SK-N-SH (cell line): Measurements from ENCODE around the gene KRT36. TPM values are rescaled to one million over a fixed set of nuclear protein-coding genes. Genes with fewer than 3 reads are reported as not detected.
A peak's percentile ranks its signal among the peaks of the same experiment; 100 is the strongest.

Experiments used
- CTCF ChIA-PET: fragments of 300-600, 350-600 bp; formaldehyde crosslinking; extraction: SDS; loops from one replicate; lab custom pipeline; 2021; lab: Yijun Ruan, JAX
- POLR2A ChIA-PET: fragments of 350-600 bp; sonication (Branson Sonifier 250); formaldehyde crosslinking; extraction: SDS; loops from one replicate; lab custom pipeline; 2020; ENCODE audit warnings: antibody characterized with exemption, inconsistent platforms; lab: Yijun Ruan, JAX
- DNase-seq: peaks from one replicate; pipeline ENCODE4 v3.0.0; 2012
- H2AFZ ChIP-seq: fragments of 200-600 bp; sonication (generic); 2 replicates; pipeline ENCODE4 v1.8.1; 2016; ENCODE audit warnings: antibody characterized with exemption, mild to moderate bottlenecking, low read depth
- H3F3A ChIP-seq: fragments of 200-600 bp; sonication (generic); replicated peaks from 2 replicates; pipeline ENCODE3; 2016; ENCODE audit warnings: antibody characterized with exemption, mild to moderate bottlenecking; ENCODE audit not compliant: insufficient read depth
- H3K27ac ChIP-seq, 2 experiments: fragments of 200-500 bp in 1 of 2; fragments of 200-600 bp in 1 of 2; sonication (Bioruptor generic) in 1 of 2; sonication (generic), shearing (Covaris generic) in 1 of 2; 2 replicates each; pipeline versions ENCODE4 v1.5.1 to v1.6.1; 2014 to 2016; ENCODE audit warnings: low read depth in 2 of 2, inconsistent platforms in 1 of 2, low read length in 1 of 2, mild to moderate bottlenecking in 1 of 2, mixed read lengths in 1 of 2
- H3K27me3 ChIP-seq: fragments of 200-600 bp; sonication (generic), shearing (Covaris generic); 2 replicates; pipeline ENCODE4 v1.6.1; 2016; ENCODE audit warnings: mixed run types; ENCODE audit not compliant: insufficient read depth
- H3K36me3 ChIP-seq, 2 experiments: fragments of 200-500 bp in 1 of 2; fragments of 200-600 bp in 1 of 2; sonication (Bioruptor generic) in 1 of 2; sonication (generic) in 1 of 2; replicated peaks in 1 of 2; 2 replicates each; pipeline versions ENCODE3 to v1.5.1; 2014 to 2016; ENCODE audit warnings: low read length in 1 of 2, mild to moderate bottlenecking in 1 of 2; ENCODE audit not compliant: insufficient read depth in 2 of 2, control insufficient read depth in 1 of 2
- H3K4me1 ChIP-seq, 2 experiments: fragments of 200-500 bp in 1 of 2; fragments of 200-600 bp in 1 of 2; sonication (Bioruptor generic) in 1 of 2; sonication (generic), shearing (Covaris generic) in 1 of 2; 2 replicates each; pipeline versions ENCODE4 v1.5.1 to v1.6.1; 2014 to 2016; ENCODE audit warnings: low read depth in 1 of 2, low read length in 1 of 2, mixed run types in 1 of 2; ENCODE audit not compliant: insufficient read depth in 2 of 2, control insufficient read depth in 1 of 2
- H3K4me2 ChIP-seq: fragments of 200-600 bp; sonication (generic), shearing (Covaris generic); 2 replicates; pipeline ENCODE4 v1.6.1; 2017; ENCODE audit warnings: mixed run types
- H3K4me3 ChIP-seq, 2 experiments: fragments of 200-500 bp in 1 of 2; fragments of 200-600 bp in 1 of 2; sonication (Bioruptor generic) in 1 of 2; sonication (generic), shearing (Covaris generic) in 1 of 2; 2 replicates each; pipeline versions ENCODE4 v1.5.1 to v1.8.1; 2014 to 2016; ENCODE audit warnings: low read depth in 2 of 2, inconsistent platforms in 1 of 2, low read length in 1 of 2, mild to moderate bottlenecking in 1 of 2, mixed read lengths in 1 of 2, moderate library complexity in 1 of 2
- H3K79me2 ChIP-seq: fragments of 200-600 bp; sonication (generic); 2 replicates; pipeline ENCODE4 v1.8.1; 2017; ENCODE audit warnings: mild to moderate bottlenecking; ENCODE audit not compliant: insufficient read depth
- H3K9ac ChIP-seq: fragments of 200-600 bp; sonication (generic); 2 replicates; pipeline ENCODE4 v1.6.1; 2017; ENCODE audit warnings: mixed run types
- H3K9me2 ChIP-seq: fragments of 200-600 bp; sonication (generic); 2 replicates; pipeline ENCODE4 v1.6.1; 2017; ENCODE audit warnings: mixed run types
- H3K9me3 ChIP-seq: fragments of 200-600 bp; sonication (generic); 2 replicates; pipeline ENCODE4 v1.6.1; 2017; ENCODE audit warnings: mixed run types, mild to moderate bottlenecking, moderate library complexity
- H4K20me1 ChIP-seq: fragments of 200-600 bp; sonication (generic); 2 replicates; pipeline ENCODE4 v1.6.1; 2017; ENCODE audit warnings: mild to moderate bottlenecking, mixed run types; ENCODE audit not compliant: insufficient read depth
- CHD2 ChIP-seq: fragments of 150-350 bp; IDR thresholded peaks from 2 replicates; pipeline ENCODE4 v1.6.1; 2018; ENCODE audit warnings: low read length; ENCODE audit not compliant: partially characterized antibody
- ELF1 ChIP-seq: IDR thresholded peaks from 2 replicates; pipeline ENCODE4 v1.4.0; 2012
- FOSL2 ChIP-seq: IDR thresholded peaks from 2 replicates; pipeline ENCODE4 v1.4.0; 2012; ENCODE audit warnings: low read depth, mild to moderate bottlenecking, moderate library complexity, borderline replicate concordance
- FOXM1 ChIP-seq: IDR thresholded peaks from 2 replicates; pipeline ENCODE4 v1.4.0; 2012; ENCODE audit warnings: low read depth, mild to moderate bottlenecking
- GABPA ChIP-seq: IDR thresholded peaks from 2 replicates; pipeline ENCODE4 v1.4.0; 2012; ENCODE audit warnings: low read depth, mild to moderate bottlenecking
- NRF1 ChIP-seq: IDR thresholded peaks from 2 replicates; pipeline ENCODE4 v1.6.1; 2012; ENCODE audit warnings: low read depth, mild to moderate bottlenecking, low read length
- RFX5 ChIP-seq: IDR thresholded peaks from 2 replicates; pipeline ENCODE4 v1.6.1; 2012; ENCODE audit warnings: mild to moderate bottlenecking, improper control_type of control experiment, low read length
- SMC3 ChIP-seq: IDR thresholded peaks from 2 replicates; pipeline ENCODE4 v1.6.1; 2012; ENCODE audit warnings: low read depth, low read length, improper control_type of control experiment
- TEAD4 ChIP-seq: IDR thresholded peaks from 2 replicates; pipeline ENCODE4 v1.4.0; 2012; ENCODE audit warnings: mild to moderate bottlenecking, borderline replicate concordance; ENCODE audit not compliant: insufficient read depth
- WGBS: methylation state at CpG from one replicate; pipeline ENCODE4 v1.1.6; 2017; ENCODE audit warnings: low lambda C conversion rate; 5-methylcytosine and 5-hydroxymethylcytosine counted together
- polyA plus RNA-seq, 3 experiments: library from polyadenylated mRNA; depleted of rRNA; stranded (reverse); fragments of >200 nt; gene quantifications; 2 replicates each; pipeline ENCODE4 v1.2.3, GENCODE V29; 2012
- TF ChIP-seq, protein P1 (sequence below): IDR thresholded peaks from 2 replicates; pipeline ENCODE4; 2012
- TF ChIP-seq, protein P2 (sequence below): fragments of 200-600 bp; sonication (generic); IDR thresholded peaks from 2 replicates; pipeline ENCODE4 v1.6.1; 2017; ENCODE audit warnings: antibody characterized with exemption, mild to moderate bottlenecking, moderate library complexity
- TF ChIP-seq, protein P3 (sequence below): IDR thresholded peaks from 2 replicates; pipeline ENCODE4 v1.4.0; 2012; ENCODE audit warnings: low read depth, borderline replicate concordance
- TF ChIP-seq, protein P4 (sequence below): IDR thresholded peaks from 2 replicates; pipeline ENCODE4 v1.4.0; 2012; ENCODE audit warnings: low read depth

KRT36 gene
- polyA plus RNA-seq, 1 of the 3 experiments (the other 2 are of a cell fraction), result not detected

DNA sequence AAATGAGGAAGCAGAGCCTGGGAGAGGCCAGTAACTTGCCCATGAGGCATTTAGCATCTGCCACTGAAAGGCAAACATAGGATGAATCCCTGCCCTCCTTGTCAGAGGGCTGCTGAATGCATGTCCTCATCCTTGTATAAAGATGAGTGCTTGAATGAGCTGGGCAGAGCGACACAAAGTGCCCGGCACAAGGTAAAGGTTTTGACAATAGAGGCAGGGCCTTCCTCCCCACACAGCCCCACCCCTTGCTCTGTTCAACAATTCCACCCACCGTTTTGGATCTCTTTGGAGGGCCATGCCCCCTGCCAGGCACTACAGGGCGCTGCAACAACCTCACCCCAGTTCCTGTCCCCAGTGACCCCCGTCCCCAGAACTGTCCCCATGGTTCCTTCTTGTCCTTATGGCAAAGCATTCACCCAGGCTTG, 39.8 kb upstream of the KRT36 start (continued):
- TF ChIP-seq FOSL2 (no peak), CHD2 (no peak)

DNA sequence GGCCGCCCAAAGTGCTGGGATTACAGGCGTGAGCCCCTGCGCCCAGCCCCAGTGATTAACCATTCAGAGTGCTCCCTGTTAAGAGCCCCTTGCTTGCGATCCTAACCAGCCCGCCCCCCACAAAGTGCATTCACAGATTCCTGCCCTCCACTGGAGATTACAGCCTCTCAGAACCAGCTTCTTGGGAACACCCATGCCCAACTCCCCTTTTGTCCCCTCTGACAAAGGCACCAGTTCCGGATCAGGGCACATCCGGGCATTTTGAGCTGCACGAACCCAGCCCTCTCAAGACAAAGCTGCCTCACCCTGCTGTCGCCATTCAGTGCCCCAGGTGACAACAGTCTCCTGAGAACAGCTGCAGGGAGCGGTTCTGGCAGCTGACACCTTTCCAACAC, 39.2 kb upstream of the KRT36 start:
- Histone ChIP-seq H3K36me3 (no peaks in the 10 kb centered on the region), H3K27me3 (no peaks in the 10 kb centered on the region), H3K4me1 (peaks cover 31 to 49% of the 10 kb centered on the region in 2 experiments), H3K4me2 (peak overlapping the region; percentile 64), H3K9me3 (no peaks in the 10 kb centered on the region), H3K9ac (peak overlapping the region; percentile 52; the same call in 1 of the 2 replicates), H3K27ac (peak overlapping the region; percentile 94 to 99), H3K79me2 (no peaks in the 10 kb centered on the region), H2AFZ (peak overlapping the region; percentile 53; the same call in 1 of the 2 replicates), H3F3A (peaks cover 17% of the 10 kb centered on the region), H4K20me1 (no peaks in the 10 kb centered on the region), H3K4me3 (no peak overlapping the region), H3K9me2 (no peaks in the 10 kb centered on the region)
- ChIA-PET CTCF (interaction anchor here (1.0 to 10.6 kb wide), 6 partner anchors 8 to 119 kb away, joined by 3 to 144 read pairs (median 10); no protein-coding TSS in a partner anchor), POLR2A (interaction anchor here (1.6 to 2.8 kb wide), 4 partner anchors 9 to 160 kb away, joined by 4 to 30 read pairs (median 10); partner anchors contain the start of gene KRT15)
- 91% methylated on average over 10 of the region's 10 CpGs for WGBS
- no peak for DNase-seq
- TF ChIP-seq, protein P1, sequence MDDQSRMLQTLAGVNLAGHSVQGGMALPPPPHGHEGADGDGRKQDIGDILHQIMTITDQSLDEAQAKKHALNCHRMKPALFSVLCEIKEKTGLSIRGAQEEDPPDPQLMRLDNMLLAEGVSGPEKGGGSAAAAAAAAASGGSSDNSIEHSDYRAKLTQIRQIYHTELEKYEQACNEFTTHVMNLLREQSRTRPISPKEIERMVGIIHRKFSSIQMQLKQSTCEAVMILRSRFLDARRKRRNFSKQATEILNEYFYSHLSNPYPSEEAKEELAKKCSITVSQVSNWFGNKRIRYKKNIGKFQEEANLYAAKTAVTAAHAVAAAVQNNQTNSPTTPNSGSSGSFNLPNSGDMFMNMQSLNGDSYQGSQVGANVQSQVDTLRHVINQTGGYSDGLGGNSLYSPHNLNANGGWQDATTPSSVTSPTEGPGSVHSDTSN, result no peak
- TF ChIP-seq TEAD4, result no peak
- TF ChIP-seq SMC3, result no peak
- TF ChIP-seq RFX5, result no peak
- no peak for TF ChIP-seq NRF1
- no peak for TF ChIP-seq ELF1
- no peak for TF ChIP-seq GABPA
- TF ChIP-seq, protein P2, sequence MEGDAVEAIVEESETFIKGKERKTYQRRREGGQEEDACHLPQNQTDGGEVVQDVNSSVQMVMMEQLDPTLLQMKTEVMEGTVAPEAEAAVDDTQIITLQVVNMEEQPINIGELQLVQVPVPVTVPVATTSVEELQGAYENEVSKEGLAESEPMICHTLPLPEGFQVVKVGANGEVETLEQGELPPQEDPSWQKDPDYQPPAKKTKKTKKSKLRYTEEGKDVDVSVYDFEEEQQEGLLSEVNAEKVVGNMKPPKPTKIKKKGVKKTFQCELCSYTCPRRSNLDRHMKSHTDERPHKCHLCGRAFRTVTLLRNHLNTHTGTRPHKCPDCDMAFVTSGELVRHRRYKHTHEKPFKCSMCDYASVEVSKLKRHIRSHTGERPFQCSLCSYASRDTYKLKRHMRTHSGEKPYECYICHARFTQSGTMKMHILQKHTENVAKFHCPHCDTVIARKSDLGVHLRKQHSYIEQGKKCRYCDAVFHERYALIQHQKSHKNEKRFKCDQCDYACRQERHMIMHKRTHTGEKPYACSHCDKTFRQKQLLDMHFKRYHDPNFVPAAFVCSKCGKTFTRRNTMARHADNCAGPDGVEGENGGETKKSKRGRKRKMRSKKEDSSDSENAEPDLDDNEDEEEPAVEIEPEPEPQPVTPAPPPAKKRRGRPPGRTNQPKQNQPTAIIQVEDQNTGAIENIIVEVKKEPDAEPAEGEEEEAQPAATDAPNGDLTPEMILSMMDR, result no peak
- no peak for TF ChIP-seq CHD2
- TF ChIP-seq, protein P3, sequence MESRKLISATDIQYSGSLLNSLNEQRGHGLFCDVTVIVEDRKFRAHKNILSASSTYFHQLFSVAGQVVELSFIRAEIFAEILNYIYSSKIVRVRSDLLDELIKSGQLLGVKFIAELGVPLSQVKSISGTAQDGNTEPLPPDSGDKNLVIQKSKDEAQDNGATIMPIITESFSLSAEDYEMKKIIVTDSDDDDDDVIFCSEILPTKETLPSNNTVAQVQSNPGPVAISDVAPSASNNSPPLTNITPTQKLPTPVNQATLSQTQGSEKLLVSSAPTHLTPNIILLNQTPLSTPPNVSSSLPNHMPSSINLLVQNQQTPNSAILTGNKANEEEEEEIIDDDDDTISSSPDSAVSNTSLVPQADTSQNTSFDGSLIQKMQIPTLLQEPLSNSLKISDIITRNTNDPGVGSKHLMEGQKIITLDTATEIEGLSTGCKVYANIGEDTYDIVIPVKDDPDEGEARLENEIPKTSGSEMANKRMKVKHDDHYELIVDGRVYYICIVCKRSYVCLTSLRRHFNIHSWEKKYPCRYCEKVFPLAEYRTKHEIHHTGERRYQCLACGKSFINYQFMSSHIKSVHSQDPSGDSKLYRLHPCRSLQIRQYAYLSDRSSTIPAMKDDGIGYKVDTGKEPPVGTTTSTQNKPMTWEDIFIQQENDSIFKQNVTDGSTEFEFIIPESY, result no peak
- TF ChIP-seq, protein P4, sequence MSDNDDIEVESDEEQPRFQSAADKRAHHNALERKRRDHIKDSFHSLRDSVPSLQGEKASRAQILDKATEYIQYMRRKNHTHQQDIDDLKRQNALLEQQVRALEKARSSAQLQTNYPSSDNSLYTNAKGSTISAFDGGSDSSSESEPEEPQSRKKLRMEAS, result no peak
- no peak for TF ChIP-seq FOXM1
